ENCODE results near the gene GCC2. TPM values are rescaled to one million over a fixed set of nuclear protein-coding genes. Genes with fewer than 3 reads are reported as not detected.

Gene GCC2
- total RNA-seq, 1 donor from 2014 or later = 7.6 TPM

DNA sequence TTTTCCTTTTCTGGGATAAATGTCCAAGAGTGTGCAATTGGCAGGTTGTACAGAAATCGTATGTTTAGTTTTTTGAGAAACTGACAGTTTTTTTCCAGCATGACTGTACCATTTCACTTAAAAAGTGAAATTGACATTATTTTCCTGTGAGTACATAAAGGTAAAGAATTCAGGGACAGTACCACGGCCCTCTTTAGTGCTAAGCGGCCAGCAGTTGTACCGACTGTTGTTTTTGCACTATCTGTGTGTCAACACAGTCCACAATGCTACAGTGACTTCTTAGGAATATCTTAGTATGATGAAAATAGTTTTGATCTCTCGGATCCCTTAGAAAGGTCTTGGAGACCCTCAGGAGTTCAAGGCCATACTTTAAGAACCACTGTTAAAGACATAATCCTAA, 87.9 kb downstream of the GCC2 start:
- no peaks in the 10 kb centered on the region for H3K9me3 ChIP-seq
- TF ChIP-seq, protein P1, sequence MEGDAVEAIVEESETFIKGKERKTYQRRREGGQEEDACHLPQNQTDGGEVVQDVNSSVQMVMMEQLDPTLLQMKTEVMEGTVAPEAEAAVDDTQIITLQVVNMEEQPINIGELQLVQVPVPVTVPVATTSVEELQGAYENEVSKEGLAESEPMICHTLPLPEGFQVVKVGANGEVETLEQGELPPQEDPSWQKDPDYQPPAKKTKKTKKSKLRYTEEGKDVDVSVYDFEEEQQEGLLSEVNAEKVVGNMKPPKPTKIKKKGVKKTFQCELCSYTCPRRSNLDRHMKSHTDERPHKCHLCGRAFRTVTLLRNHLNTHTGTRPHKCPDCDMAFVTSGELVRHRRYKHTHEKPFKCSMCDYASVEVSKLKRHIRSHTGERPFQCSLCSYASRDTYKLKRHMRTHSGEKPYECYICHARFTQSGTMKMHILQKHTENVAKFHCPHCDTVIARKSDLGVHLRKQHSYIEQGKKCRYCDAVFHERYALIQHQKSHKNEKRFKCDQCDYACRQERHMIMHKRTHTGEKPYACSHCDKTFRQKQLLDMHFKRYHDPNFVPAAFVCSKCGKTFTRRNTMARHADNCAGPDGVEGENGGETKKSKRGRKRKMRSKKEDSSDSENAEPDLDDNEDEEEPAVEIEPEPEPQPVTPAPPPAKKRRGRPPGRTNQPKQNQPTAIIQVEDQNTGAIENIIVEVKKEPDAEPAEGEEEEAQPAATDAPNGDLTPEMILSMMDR (IDR thresholded peaks at IDR 0.05) = no peak
- no peak overlapping the region for H3K4me3 ChIP-seq
- H3K27me3 ChIP-seq = no peaks in the 10 kb centered on the region
- peaks cover 0 to 17% of the 10 kb centered on the region in 2 donors for H3K4me1 ChIP-seq
- intact Hi-C loops (cut with DNase I) = no loop called here
- no peak for DNase-seq (ENCODE audit: low spot score in 2 of 2)
- no peak overlapping the region for H3K27ac ChIP-seq
- no peaks in the 10 kb centered on the region for H3K36me3 ChIP-seq

DNA sequence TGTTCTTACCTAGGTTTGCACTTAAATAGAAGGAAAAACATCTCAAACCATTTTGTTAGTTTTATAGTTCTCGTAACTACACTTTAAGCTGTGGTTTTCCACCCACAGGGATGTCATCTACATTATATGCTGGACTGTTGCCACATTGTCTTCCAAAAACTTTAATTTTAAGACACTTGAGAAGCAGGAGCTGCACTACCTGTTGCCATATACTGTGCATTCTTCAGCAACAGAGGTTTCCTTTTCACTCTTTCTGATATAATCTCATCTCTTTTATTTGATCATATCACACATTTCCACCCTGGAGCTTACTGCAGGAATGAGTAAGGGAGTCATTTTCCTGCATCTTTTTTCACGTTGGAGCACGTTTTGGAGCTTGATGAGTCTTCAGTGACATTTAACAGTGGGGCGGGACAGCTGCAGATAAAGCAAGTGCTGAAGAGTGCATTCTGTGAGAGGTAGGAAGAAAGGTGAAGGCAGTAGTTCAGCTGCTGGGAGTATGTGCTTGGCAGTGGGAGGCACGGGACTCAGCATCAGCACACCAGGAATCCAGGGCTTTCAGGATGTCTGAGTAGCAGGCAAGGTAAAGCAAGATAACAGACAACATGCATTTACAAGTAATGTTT, 89.1 kb downstream of the GCC2 start:
- Histone ChIP-seq H3K27ac (no peak overlapping the region), H3K4me3 (no peak overlapping the region), H3K9me3 (no peaks in the 10 kb centered on the region), H3K4me1 (peaks cover 0 to 19% of the 10 kb centered on the region in 2 donors), H3K36me3 (no peaks in the 10 kb centered on the region), H3K27me3 (no peaks in the 10 kb centered on the region)
- TF ChIP-seq, protein P1 (IDR thresholded peaks at IDR 0.05) = no peak
- no peak for DNase-seq (ENCODE audit: low spot score in 2 of 2)
- intact Hi-C loops (cut with DNase I) = no loop called here

DNA sequence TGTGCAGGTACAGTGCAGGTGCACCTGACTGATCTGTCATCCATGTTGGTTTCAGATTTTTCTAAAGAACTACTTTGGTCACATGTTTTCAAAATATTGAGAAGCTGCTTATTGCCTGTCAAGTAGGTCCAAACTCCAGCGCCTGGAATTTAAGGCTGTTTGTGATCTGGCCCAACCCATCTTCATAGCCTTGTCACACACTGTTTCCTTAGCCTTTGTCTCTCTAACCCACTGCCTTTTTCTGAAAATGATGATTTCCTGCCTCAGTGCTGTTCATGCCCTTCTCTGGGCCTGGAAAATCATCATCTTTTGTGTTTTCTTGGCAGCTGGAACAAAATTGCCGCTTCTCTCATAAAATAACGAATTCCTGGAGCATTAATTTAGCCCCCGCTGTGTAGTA, 92.4 kb downstream of the GCC2 start:
- intact Hi-C loops (cut with DNase I) = no loop called here
- H3K36me3 ChIP-seq = no peaks in the 10 kb centered on the region
- H3K4me3 ChIP-seq = no peak overlapping the region
- TF ChIP-seq, protein P1 (IDR thresholded peaks at IDR 0.05) = no peak
- H3K4me1 ChIP-seq = peaks cover 0 to 13% of the 10 kb centered on the region in 2 donors
- H3K27ac ChIP-seq = peak overlapping the region in 1 of 2 donors; percentile 30
- H3K9me3 ChIP-seq = no peaks in the 10 kb centered on the region
- no peaks in the 10 kb centered on the region for H3K27me3 ChIP-seq
- no peak for DNase-seq (ENCODE audit: low spot score in 2 of 2)

DNA sequence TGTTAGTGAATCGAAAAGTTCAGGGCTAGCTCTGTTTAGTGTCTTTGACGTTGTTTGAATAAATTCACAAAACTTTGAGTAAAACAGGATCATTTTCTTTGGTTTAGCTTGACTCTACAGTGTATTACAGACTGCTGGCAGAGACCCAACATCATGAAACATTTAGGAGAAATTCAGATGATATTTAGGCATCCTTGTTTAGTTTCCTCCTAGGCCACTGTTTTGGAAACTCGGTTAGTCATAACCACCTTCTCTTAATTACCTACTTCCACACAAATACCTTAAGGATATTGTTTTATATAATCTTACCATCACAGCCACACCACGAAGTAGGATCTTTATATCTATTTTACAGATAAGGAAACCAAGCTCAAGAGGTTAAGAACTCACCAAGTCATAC, 93.1 kb downstream of the GCC2 start:
- DNase-seq (ENCODE audit: low spot score in 2 of 2) = no peak
- H3K27me3 ChIP-seq = no peaks in the 10 kb centered on the region
- TF ChIP-seq, protein P1 (IDR thresholded peaks at IDR 0.05) = no peak
- peak overlapping the region in 1 of 2 donors; percentile 30 for H3K27ac ChIP-seq
- H3K4me3 ChIP-seq = no peak overlapping the region
- peaks cover 0 to 9% of the 10 kb centered on the region in 2 donors for H3K4me1 ChIP-seq
- H3K36me3 ChIP-seq = no peaks in the 10 kb centered on the region
- H3K9me3 ChIP-seq = no peaks in the 10 kb centered on the region
- intact Hi-C loops (cut with DNase I) = no loop called here

DNA sequence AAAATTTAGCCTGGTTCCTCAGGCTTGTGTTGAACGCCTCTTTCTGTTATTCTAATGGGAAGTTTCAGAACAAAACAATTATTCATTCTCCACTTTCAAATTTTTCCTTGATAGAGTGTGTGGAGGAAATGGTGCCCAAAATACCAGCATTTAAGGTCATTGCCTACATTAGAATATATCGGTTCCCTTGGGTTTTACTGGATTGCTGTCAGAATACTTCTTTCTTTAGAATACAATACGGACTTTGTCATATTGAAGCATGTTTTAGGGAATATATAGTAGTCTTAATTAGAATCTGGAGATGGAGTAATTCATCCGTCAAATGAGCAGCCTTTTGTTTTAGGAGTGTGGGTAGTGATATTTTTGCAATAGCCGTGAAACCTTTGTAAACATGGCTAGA, 98.6 kb downstream of the GCC2 start:
- Histone ChIP-seq H3K27ac (no peak overlapping the region), H3K27me3 (no peaks in the 10 kb centered on the region), H3K9me3 (no peaks in the 10 kb centered on the region), H3K4me1 (peaks cover 0 to 7% of the 10 kb centered on the region in 2 donors), H3K36me3 (no peaks in the 10 kb centered on the region), H3K4me3 (no peak overlapping the region)
- intact Hi-C loops (cut with DNase I) = no loop called here
- TF ChIP-seq, protein P1 (IDR thresholded peaks at IDR 0.05) = no peak
- no peak for DNase-seq (ENCODE audit: low spot score in 2 of 2)
